ENCODE data around the gene VSX1.

Gene VSX1

DNA sequence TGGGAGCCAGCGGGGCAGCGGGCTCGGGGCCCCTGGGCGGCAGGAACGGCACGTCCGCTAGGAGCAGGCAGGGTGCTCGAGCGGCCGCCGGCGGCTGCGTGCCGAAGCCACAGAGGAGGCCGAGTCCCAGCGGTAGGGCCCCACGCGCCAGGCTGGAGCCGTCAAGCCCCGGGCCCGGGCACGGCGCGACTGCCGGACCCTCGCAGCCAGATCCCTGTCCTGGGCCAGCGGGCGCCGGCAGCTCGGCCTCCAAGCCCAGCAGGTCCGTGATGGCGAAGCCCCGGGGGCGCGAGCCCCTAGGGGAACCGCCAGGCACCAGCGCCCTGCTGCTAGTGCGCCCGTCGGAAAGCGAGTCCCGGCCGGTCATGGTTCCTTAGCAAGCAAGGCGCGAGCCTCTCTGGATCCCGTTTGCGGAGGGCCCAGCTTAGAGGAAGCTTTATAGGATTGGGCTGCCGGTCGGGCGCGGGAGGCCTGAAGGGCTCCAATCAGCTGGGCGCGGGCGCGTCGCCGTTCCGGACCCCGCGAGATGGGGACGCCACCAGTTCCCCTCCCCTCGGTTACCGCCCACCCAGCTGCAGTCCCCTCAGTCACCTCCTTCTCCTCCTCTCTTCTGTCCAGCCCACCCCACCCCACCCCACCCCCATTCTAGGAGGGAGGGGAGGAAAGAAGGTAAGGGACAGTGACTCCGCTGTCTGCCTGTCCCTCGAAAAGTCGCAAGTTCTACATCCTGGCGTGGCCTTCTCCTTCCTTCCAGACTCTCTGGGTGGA lies at the start of gene VSX1:
VSX1 (minus strand) TSS at position 412 of the 768 bp plus-strand sequence; CDS start at position 367, 45 bp downstream.
- in situ Hi-C loops (cut with MboI; ENCODE audit: low sequenced_read_pairs): no loop called here

DNA sequence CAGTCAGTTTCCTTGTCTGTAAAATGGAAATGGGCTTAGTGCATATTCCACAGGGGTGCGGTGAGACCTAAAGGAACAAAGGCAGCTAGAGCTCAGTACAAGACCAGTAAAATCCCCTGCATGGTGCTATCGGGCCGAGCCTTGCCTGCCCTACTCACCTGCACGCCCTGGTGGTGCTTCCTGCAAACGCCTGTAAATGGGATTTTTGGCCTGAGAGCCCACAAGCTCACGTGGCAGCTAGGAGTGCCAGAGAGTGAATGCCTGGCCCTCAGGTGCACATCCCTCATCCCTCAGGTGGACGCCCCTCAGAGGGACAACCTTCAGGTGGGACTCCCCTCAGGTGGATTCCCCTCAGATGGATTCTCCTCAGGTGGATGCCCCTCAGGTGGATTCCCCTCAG lies 48.0 kb upstream of the VSX1 start:
- in situ Hi-C loops (cut with MboI; ENCODE audit: low sequenced_read_pairs): no loop called here

DNA sequence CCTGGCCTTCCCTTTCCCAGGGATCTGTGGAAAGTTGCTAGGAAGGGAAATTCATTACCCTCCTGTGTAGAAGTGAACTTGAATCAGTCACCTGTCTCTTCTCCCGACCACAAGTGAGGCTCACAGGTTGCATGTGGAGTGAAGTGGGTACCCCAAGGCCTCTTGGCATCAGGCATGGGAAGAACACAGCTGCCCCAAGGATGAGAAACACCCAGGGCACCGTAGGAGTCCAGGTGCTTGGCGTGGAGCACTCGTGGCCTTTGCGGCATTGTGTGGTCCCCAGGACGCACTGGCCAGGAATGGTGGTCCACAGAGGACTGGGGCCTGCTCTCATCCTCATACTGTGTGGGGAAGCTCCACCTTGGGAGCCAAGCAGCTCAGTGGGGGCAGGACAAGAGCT lies 47.5 kb upstream of the VSX1 start:
- in situ Hi-C loops (cut with MboI; ENCODE audit: low sequenced_read_pairs): no loop called here

DNA sequence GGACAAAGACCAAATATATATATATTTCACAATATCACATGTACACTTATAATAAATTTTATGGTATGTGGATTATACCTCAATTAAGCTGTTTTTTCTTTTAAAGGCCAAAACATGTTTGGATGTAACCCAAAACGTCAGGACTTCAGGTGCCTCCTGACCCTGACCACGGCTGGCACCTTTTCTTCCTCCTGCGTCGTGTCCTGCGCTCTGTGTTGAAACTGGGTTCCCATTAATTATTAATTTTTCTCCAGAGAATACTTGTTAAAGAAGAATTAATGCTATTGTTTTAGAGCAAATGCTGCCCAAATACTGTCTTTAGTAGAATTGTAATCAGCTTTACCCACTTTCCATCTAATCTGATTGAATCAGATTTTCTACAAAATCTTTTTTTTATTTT lies 46.7 kb upstream of the VSX1 start:
- in situ Hi-C loops (cut with MboI; ENCODE audit: low sequenced_read_pairs): no loop called here

DNA sequence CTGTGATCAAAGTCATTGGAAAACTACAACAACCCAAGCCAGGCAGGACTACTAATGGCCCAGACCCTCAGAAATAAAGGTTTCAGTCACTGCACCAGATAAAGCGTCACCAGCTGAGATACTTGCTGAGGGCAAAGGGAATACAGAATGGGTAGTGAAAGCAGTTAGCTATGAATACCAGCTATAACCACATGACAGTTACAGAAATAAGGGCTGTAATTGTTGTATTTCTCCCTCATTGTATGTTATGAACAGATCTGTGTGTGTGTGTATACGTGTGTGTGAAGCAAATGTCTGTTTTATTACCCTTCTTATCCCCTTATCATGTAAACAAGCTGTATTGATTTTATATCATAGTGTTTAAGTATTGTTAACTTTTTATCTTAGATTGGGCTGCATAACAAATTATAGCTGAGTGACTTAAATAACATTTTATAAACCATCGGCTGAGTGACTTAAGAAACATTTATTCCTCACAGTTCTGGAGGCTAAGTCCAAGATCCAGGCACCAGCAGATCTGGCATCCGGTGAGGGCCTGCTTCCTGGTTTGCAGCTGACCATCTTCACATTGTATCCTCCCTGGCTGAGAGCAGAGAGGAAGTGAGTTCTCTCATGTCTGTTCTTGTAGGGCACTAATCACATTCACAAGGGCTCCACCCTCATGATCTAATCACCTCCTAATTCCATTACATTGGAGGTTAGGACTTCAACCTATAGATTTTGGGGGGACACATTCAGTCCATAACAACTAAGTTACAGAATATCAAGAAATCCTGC lies 46.0 kb upstream of the VSX1 start:
- in situ Hi-C loops (cut with MboI; ENCODE audit: low sequenced_read_pairs): no loop called here

DNA sequence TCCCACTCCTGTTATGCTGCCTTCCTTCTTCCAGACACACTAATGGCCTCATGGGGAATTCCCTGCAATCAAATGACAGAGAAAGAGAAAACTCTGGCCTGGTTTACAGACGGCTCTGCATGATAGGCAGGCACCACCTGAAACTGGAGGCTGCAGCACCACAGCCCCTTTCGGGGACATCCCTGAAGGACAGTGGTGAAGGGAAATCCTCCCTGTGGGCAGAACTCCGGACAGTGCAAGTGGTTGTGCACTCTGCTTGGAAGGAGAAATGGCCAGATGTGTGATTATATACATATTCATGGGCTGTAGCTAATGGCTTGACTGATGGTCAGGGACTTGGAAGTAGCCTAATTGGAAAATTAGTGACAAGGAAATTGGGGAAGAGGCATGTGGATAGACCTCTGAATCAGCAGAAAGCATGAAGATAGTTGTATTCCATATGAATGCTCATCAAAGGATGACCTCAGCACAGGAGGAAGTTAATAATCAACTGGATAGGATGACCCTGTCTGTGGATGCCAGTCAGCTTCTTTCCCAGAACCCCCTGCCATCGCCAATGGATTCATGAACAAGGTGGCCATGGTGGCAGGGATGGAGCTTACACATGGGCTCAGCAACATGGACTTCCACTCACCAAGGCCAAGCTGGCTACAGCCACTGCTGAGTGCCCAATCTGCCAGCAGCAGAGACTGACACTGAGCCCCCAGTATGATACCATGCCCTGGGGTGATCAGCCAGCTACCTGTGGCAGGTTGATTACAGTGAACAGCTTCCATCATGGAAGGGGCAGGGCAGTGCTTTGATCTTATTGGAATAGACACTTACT lies 44.5 kb upstream of the VSX1 start:
- in situ Hi-C loops (cut with MboI; ENCODE audit: low sequenced_read_pairs): no loop called here

DNA sequence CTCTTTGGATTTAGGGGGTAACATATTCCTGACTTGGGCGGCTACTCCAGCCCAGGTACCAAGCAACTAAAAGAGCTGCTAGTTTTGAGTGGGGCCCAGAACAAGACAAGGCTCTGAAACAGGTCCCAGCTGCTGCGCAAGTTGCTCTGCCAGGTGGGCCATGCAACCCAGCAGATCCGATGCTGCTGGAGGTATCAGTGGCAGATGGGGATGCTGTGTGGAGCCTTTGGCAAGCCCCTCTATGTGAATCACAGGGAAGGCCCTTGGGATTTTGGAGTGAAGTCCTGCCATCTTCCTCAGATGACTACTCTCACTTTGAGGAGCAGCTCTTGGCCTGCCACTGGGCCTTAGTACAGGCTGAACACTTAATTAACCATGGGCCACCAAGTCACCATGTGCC lies 43.7 kb upstream of the VSX1 start:
- in situ Hi-C loops (cut with MboI; ENCODE audit: low sequenced_read_pairs): no loop called here

DNA sequence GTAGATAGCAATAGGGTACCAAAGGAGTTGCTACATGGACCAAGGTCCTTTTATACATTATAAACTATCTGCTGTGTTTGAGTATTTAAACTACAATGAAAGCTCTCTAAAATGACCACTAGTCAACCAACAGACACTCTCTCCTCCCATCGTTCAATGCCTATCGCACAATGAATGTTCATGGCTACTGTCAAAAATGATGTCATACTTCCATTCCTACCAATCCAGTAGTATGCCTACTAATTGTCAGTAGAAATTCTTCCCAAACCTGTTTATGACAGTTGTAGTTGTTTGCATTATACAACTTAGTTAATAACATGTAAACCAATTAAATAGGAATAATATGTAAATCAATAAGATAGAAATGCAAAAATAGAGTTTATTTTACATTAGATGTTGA lies 39.0 kb upstream of the VSX1 start:
- in situ Hi-C loops (cut with MboI; ENCODE audit: low sequenced_read_pairs): no loop called here

DNA sequence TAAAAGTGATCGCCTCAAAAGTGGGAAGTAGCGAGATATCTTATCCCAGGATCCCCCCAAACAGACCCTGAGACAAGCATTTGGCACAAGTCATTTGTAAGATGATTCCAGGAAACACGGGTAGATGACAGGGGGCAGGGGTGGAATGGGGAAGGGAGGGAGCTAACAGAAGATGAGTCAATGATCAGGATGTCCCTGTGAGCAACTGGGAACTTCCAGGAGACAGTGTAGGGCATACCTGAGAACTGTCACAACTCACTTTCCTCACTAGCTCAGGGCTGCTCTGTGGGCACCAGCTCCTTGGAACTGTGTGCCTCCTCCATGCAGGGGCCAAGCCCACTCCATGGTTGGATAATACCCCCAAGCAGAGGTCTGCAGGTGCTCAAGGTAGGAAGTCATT lies 38.5 kb upstream of the VSX1 start:
- in situ Hi-C loops (cut with MboI; ENCODE audit: low sequenced_read_pairs): no loop called here

DNA sequence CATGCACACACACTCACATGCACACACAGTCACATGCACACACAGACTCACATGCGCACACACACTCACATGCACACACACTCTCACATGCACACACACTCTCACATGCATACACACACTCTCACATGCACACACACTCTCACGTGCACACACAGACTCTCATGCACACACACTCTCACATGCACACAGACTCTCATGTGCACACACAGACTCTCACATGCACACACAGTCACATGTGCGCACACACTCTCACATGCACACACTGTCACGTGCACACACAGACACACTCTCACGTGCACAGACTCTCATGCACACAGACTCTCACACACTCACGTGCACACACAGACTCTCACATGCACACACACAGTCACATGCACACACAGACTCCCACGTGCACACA lies 36.6 kb upstream of the VSX1 start:
- in situ Hi-C loops (cut with MboI; ENCODE audit: low sequenced_read_pairs): no loop called here

DNA sequence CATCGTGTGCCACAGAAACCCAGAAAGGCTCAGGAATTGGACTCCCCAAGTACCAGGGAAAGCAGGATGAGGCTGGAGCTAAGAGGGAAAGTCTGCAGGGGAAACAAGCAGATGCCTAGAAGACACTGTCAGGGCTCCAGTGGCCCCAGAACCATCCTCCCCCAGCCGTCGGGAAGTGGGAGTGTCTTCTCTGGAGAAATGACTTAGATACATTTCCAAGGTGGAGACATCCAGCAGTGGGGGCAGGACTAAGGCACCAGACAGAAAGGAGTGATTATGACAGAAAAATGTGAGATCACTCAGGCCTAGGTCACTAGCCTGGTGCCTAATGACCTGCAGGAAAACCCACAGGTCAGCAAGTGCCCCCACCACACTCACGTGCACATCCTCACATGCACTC lies 36.0 kb upstream of the VSX1 start:
- in situ Hi-C loops (cut with MboI; ENCODE audit: low sequenced_read_pairs): no loop called here

DNA sequence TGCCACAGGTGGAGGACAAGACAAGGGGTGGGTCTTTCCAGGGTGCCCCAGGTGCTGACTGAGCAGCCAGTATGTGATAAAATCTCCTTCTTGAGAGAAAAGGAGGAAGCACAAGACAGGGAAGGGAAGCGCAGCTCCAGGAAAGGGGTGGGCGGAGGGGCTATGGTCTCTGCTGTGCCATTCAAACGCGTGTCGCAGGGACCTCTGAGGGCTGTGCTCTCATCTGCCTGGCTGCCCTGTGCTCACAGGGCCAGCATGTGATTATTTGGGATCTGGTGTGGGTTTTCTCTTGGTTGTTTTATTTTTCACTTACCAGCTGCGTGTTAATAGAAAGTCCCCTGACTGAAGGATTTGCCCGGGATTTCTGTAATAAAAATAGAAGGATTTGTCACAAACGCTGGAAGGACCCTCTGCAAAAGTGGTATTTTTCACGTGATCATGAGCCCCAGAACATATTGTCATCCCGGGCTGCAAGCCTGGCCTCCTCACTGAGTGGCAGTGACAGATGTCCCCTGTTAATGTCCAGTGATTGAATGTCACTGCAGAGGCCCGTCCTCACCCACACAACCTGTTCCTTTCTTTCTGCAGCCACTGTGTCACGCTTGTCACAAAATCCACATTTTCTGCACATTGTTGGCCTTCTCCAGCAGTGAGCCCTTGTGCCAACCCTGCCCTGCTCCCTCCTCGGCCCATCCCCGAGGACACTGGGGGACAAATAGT lies 35.0 kb upstream of the VSX1 start:
- in situ Hi-C loops (cut with MboI; ENCODE audit: low sequenced_read_pairs): no loop called here

DNA sequence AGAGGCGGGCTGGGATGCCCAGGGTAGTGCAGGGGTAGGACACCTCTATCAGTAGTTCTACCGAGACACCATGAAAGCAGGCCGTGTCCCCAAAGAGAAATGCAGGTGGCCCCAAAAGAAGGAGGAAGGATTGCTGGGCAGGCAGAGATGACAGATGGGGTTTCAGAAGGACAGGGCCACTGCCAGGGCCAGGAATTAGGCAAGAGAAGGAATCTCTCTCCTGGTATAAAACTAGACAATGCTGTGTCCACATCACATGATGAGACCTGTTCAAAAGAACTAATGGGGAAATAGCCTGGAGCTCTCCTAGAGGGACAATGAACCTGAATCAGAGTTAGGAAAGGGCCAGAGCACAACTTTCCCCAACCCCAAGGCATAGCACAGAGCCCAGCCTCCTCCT lies 21.6 kb upstream of the VSX1 start:
- in situ Hi-C loops (cut with MboI; ENCODE audit: low sequenced_read_pairs): no loop called here

DNA sequence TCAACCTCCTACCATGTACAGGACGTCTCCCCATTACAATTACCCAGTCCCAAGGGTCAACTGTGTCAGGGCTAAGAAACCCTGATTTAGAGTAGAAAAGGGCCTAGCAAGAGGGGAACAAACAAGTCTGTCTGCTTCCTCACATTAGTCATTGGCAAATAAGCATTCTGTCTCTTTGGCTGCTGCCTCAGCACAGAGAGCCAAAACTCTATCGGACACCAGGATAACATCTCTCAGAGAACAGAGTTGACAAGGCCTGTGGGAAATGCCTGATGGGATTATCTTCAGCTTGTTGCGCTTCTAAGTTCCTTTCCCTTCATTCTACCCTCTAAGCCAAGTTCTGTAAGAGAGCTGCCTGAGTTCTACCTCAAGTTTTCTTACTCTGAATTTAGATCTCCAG lies 19.0 kb upstream of the VSX1 start:
- in situ Hi-C loops (cut with MboI; ENCODE audit: low sequenced_read_pairs): no loop called here

DNA sequence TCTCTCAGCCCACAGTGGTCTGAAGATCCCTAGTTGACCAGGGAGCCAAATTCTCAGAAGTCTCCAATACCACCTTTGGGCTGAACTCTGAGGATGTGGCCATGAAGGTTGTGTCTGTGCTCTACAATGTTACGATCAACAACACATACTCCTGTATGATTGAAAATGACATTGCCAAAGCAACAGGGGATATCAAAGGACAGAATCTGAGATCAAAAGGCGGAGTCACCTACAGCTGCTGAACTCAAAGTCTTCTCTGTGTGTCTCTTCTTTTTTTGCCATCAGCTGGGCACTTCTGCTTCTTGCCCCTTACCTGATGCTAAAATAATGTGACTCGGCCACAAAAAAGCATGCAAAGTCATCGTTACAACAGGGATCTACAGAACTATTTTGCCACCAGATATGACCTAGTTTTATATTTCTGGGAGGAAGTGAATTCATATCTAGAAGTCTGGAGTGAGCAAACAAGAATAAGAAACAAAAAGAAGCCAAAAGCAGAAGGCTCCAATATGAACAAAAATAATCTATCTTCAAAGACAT lies 17.7 kb upstream of the VSX1 start:
- in situ Hi-C loops (cut with MboI; ENCODE audit: low sequenced_read_pairs): no loop called here

DNA sequence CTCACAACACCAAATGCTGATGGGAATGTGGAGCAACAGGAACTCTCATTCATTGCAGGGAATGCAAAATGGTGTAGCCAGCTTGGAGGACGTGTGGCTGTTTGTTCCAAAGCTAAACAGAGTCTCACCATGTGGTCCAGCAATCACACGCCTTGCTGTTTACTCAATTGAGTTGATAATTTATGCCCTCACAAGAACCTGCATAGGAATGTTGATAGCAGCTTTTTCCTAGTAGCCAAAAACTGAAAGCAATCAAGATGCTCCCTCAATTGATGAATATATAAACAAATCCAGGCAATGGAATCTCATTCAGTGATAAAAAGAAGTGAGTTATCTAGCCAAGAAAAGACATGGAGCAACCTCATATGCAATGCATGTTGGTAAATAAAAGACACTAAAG lies 15.6 kb upstream of the VSX1 start:
- in situ Hi-C loops (cut with MboI; ENCODE audit: low sequenced_read_pairs): no loop called here

DNA sequence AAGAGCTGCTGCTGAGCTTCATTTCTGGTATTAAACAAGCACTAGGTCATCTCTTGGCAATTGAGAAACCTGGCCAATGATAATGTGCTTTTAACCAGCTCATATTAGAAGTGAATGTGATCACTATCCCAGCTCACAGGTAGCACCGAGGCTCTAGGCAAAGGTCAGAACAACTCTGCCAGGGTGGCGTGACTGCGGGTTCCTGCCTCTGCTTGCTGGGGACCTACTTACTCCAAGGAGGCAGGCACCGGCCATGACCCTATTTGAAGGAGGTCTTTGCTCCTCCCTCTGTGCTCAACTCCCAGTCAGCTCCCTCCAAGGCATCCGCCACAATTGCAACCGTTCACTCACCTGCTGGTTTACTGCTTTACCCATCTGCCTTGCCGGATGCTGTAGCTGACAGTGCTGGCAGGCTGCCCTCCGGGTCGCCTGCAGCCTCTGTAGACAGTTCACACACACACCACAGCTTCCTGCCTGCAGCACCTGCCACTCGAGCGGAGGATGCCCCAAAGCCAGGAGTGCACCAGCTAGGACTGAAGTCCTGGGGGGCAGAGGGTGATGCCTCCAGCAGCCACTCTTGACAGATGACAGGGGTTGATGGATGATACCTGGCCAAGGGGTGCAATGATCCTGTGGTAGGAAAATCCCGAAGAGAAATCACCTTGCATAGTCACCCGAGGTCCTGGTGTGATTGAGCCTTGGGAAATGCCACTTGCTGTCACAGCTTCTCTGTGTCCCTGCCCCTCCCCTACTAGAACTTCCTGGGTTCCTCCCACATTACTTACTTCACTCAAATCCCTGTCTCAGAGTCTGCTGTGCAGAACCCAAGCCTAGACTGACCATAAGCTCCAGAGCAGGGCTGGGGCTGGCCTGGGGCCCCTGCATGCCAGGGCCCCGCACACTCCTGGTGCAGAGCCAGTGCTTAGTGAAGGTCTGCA lies 8.8 kb upstream of the VSX1 start:
- in situ Hi-C loops (cut with MboI; ENCODE audit: low sequenced_read_pairs): no loop called here

DNA sequence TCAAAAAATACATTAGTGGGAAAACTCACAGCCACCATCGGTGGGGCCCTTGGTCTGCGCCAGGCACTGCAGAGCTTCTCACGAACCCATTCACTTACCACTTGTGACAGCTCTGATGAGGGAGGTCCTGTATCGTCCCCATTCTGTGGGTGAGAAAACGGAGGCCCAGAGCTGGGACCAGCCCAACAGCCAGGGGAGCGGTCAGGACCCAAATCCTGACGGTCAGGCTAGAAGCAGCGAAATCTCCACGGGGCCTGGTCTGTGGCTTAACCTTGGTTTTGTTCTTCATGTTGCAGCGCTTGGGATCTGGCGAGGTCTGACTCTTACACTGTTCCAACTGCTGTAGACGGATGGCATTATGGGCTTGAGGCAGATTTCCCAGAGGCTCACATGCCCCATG lies 7.7 kb upstream of the VSX1 start:
- in situ Hi-C loops (cut with MboI; ENCODE audit: low sequenced_read_pairs): no loop called here

DNA sequence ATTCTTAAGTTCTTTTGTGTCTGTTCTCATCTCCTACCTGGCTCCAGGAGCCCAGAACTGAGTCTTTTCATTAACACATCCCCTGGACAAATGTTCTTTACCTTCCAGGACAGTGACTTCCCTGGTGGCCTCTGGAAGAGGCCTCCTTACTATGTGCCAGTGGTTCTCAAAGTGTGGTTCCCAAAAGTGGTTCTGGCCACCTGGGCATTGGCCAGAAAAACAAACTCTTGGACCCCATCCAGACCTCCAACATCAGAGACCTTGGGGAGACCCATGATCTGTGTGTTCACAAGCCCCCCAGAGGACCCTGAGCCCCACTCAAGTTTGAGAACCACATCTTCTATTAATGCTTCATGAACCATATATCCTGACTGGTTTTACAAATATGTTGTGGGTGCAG lies 7.2 kb upstream of the VSX1 start:
- in situ Hi-C loops (cut with MboI; ENCODE audit: low sequenced_read_pairs): no loop called here

DNA sequence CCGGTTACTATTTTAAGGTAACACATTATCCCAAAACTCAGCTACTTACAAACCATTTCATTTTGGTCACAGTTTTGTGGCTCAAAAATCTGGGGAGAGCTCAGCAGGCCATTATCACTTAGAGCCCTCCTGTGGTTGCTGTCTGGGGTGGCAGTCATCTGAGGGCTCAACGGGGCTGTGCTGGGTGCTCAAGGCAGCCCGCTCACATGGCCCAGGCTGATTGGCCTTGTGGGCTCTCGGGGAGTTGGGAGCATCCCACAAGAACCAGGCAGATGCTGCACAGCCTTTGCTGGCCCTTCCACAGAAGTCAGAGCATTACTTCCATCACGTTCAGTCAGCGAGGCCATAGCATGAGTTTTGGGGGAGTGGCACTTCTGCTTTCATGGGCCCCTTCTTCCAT lies 6.3 kb upstream of the VSX1 start:
- in situ Hi-C loops (cut with MboI; ENCODE audit: low sequenced_read_pairs): no loop called here
